OCI-LY7 (cell line): ENCODE data around the gene CDK18. TPM values are rescaled to one million over a fixed set of nuclear protein-coding genes. Genes with fewer than 3 reads are reported as not detected.

Experiments
- BruUV-seq: library from RNA; stranded (reverse); fragments of 400-500 nt; replicated peaks from 2 replicates; lab custom pipeline; 2021; lab: Mats Ljungman, UMichigan
- CTCF ChIA-PET: fragments of 300-600 bp; sonication (Branson Sonifier 250); formaldehyde crosslinking; loops from one replicate; lab custom pipeline; 2022; ENCODE audit warnings: antibody characterized with exemption; ENCODE audit not compliant: unreplicated experiment; lab: Charles Lee
- POLR2A ChIA-PET: fragments of 300-600 bp; sonication (Branson Sonifier 250); formaldehyde crosslinking; loops from one replicate; lab custom pipeline; 2022; ENCODE audit warnings: antibody characterized with exemption; lab: Charles Lee
- DNase-seq: peaks from one replicate; pipeline ENCODE4 v3.0.0-alpha.2; 2015; ENCODE audit warnings: low spot score
- H2AFZ ChIP-seq: fragments of 200-600 bp; sonication (generic), shearing (Covaris generic); 2 replicates; pipeline ENCODE4 v1.6.1; 2014; ENCODE audit warnings: mild to moderate bottlenecking, antibody characterized with exemption, low read length, moderate library complexity
- H3K27ac ChIP-seq: fragments of 200-600 bp; sonication (generic); 2 replicates; pipeline ENCODE4 v1.5.1; 2014; ENCODE audit warnings: mixed run types, low read depth, mild to moderate bottlenecking, moderate library complexity, low read length, inconsistent platforms; ENCODE audit not compliant: poor library complexity, severe bottlenecking
- H3K36me3 ChIP-seq: fragments of 200-600 bp; sonication (generic); 2 replicates; pipeline ENCODE4 v1.6.1; 2014; ENCODE audit warnings: mild to moderate bottlenecking, antibody characterized with exemption, low read length, moderate library complexity, mixed read lengths; ENCODE audit not compliant: insufficient read depth
- H3K4me1 ChIP-seq: fragments of 200-600 bp; sonication (generic); 2 replicates; pipeline ENCODE4 v1.5.1; 2014; ENCODE audit warnings: mild to moderate bottlenecking, low read length; ENCODE audit not compliant: insufficient read depth, poor library complexity, severe bottlenecking
- H3K4me2 ChIP-seq: fragments of 200-600 bp; sonication (generic); 2 replicates; pipeline ENCODE4 v1.6.1; 2014; ENCODE audit warnings: mild to moderate bottlenecking, low read length
- H3K4me3 ChIP-seq: fragments of 200-600 bp; sonication (generic); 2 replicates; pipeline ENCODE4 v1.5.1; 2014; ENCODE audit warnings: mild to moderate bottlenecking, low read depth, low read length; ENCODE audit not compliant: poor library complexity, severe bottlenecking
- H3K79me2 ChIP-seq: fragments of 200-600 bp; sonication (generic); 2 replicates; pipeline ENCODE4 v1.6.1; 2016; ENCODE audit warnings: low read depth, mild to moderate bottlenecking, low read length, moderate library complexity, mixed read lengths; ENCODE audit not compliant: insufficient read depth
- H3K9me2 ChIP-seq: fragments of 200-600 bp; sonication (generic); 2 replicates; pipeline ENCODE4 v1.6.1; 2016; ENCODE audit warnings: mild to moderate bottlenecking, low read length, mixed read lengths; ENCODE audit not compliant: insufficient read depth
- H3K9me3 ChIP-seq: fragments of 200-600 bp; sonication (generic); 2 replicates; pipeline ENCODE4 v1.6.1; 2014; ENCODE audit warnings: mild to moderate bottlenecking, mixed run types, low read length, mixed read lengths
- H4K20me1 ChIP-seq: fragments of 200-600 bp; sonication (generic); 2 replicates; pipeline ENCODE4 v1.6.1; 2014; ENCODE audit warnings: mild to moderate bottlenecking, antibody characterized with exemption, low read length, moderate library complexity, mixed read lengths; ENCODE audit not compliant: insufficient read depth
- CTCF ChIP-seq: fragments of 200-600 bp; sonication (generic); conservative IDR thresholded peaks from 2 replicates; pipeline ENCODE4 v1.5.1; 2014; ENCODE audit warnings: mild to moderate bottlenecking, antibody characterized with exemption, low read length, moderate library complexity, mixed read lengths
- EZH2phosphoT487 ChIP-seq: fragments of 200-600 bp; sonication (generic); IDR thresholded peaks from 2 replicates; pipeline ENCODE4 v1.6.1; 2018; ENCODE audit warnings: low read depth, borderline replicate concordance, mild to moderate bottlenecking, mixed run types, antibody characterized with exemption, low read length, moderate library complexity, mixed read lengths
- intact Hi-C: fragments of 100-400 bp; cut with micrococcal nuclease; formaldehyde crosslinking; loops from one replicate; pipeline ENCODE4 v1.10.0; 2022; ENCODE audit not compliant: unreplicated experiment
- total RNA-seq, 2 experiments: library from RNA; depleted of rRNA in 1 of 2; stranded (reverse); fragments of >200 nt in 1 of 2; shearing (Covaris generic) in 1 of 2; gene quantifications; 2 replicates each; pipeline ENCODE4 v1.2.3, GENCODE V29; 2014 to 2022

The CDK18 gene
- total RNA-seq, 2 experiments from 2014 or later, result 10.1 to 21.2 TPM

GRCh38 chr1:205486258-205486657, 18.2 kb upstream of the CDK18 start:
- POLR2A ChIA-PET, result interaction anchor here (0.5 to 0.9 kb wide), 2 partner anchors 24 to 38 kb away, joined by 3 read pairs; no protein-coding TSS in a partner anchor
- CTCF ChIA-PET, result interaction anchor here (1.1 to 1.7 kb wide), 5 partner anchors 11 to 151 kb away, joined by 3 to 11 read pairs (median 5); no protein-coding TSS in a partner anchor
- H4K20me1 ChIP-seq, result no peaks in the 10 kb centered on the region

GRCh38 chr1:205488074-205488723, 16.3 kb upstream of the CDK18 start:
- Histone ChIP-seq H3K4me1 (no peaks in the 10 kb centered on the region), H3K9me2 (no peaks in the 10 kb centered on the region), H4K20me1 (no peaks in the 10 kb centered on the region), H3K9me3 (no peaks in the 10 kb centered on the region), H3K4me2 (no peak overlapping the region), H3K4me3 (no peak overlapping the region), H3K27ac (no peak overlapping the region), H3K36me3 (no peaks in the 10 kb centered on the region), H3K79me2 (no peaks in the 10 kb centered on the region), H2AFZ (no peak overlapping the region)
- intact Hi-C loops, result loop anchor here (1.0 to 5.0 kb wide), 3 partner anchors 36 to 216 kb away; no protein-coding TSS in a partner anchor
- BruUV-seq, result no TSS peak
- POLR2A ChIA-PET, result interaction anchor here (1.0 kb wide), 1 partner anchor 169 kb away, joined by 7 read pairs; no protein-coding TSS in a partner anchor
- no peak for TF ChIP-seq EZH2phosphoT487
- peak; percentile 88 for TF ChIP-seq CTCF
- CTCF ChIA-PET, result interaction anchor here (1.0 to 1.6 kb wide), 3 partner anchors 36 to 134 kb away, joined by 4 to 21 read pairs (median 6); no protein-coding TSS in a partner anchor
- DNase-seq, result peak; percentile 79

More at GRCh38 chr1:205486258-205486657, 18.2 kb upstream of the CDK18 start:
- H3K9me3 ChIP-seq, result no peaks in the 10 kb centered on the region
- peaks cover 3% of the 10 kb centered on the region for H3K4me1 ChIP-seq
- H3K27ac ChIP-seq, result no peak overlapping the region
- DNase-seq, result no peak
- no peak for TF ChIP-seq CTCF
- TF ChIP-seq EZH2phosphoT487, result no peak
- H3K79me2 ChIP-seq, result no peaks in the 10 kb centered on the region
- no peak overlapping the region for H3K4me3 ChIP-seq
- BruUV-seq, result no TSS peak
- H3K4me2 ChIP-seq, result no peak overlapping the region
- H3K9me2 ChIP-seq, result no peaks in the 10 kb centered on the region
- intact Hi-C loops, result loop anchor here (5.0 kb wide), 1 partner anchor 214 kb away; no protein-coding TSS in a partner anchor
- no peak overlapping the region for H2AFZ ChIP-seq
- no peaks in the 10 kb centered on the region for H3K36me3 ChIP-seq

GRCh38 chr1:205491794-205492193, 12.7 kb upstream of the CDK18 start:
- Histone ChIP-seq H3K79me2 (no peaks in the 10 kb centered on the region), H3K4me1 (no peaks in the 10 kb centered on the region), H3K9me2 (no peaks in the 10 kb centered on the region), H2AFZ (no peak overlapping the region), H4K20me1 (no peaks in the 10 kb centered on the region), H3K4me3 (no peak overlapping the region), H3K4me2 (no peak overlapping the region), H3K36me3 (no peaks in the 10 kb centered on the region), H3K27ac (no peak overlapping the region), H3K9me3 (no peaks in the 10 kb centered on the region)
- intact Hi-C loops, result no loop called here
- DNase-seq, result no peak
- BruUV-seq, result no TSS peak
- CTCF ChIA-PET, result no interaction called here
- TF ChIP-seq CTCF (no peak), EZH2phosphoT487 (no peak)
- POLR2A ChIA-PET, result interaction anchor here (0.7 to 1.1 kb wide), 2 partner anchors 16 to 51 kb away, joined by 3 read pairs; no protein-coding TSS in a partner anchor
